Measurements from ENCODE around the gene FAM156A.

GRCh38 chrX:53001958-53002357 lies 43.6 kb upstream of the FAM156A start:
- TF ChIP-seq EZH2 (IDR thresholded peaks at IDR 0.05; ENCODE audit: borderline replicate concordance, low read depth, low read length, severe bottlenecking): no peak
- TF ChIP-seq, protein P1, sequence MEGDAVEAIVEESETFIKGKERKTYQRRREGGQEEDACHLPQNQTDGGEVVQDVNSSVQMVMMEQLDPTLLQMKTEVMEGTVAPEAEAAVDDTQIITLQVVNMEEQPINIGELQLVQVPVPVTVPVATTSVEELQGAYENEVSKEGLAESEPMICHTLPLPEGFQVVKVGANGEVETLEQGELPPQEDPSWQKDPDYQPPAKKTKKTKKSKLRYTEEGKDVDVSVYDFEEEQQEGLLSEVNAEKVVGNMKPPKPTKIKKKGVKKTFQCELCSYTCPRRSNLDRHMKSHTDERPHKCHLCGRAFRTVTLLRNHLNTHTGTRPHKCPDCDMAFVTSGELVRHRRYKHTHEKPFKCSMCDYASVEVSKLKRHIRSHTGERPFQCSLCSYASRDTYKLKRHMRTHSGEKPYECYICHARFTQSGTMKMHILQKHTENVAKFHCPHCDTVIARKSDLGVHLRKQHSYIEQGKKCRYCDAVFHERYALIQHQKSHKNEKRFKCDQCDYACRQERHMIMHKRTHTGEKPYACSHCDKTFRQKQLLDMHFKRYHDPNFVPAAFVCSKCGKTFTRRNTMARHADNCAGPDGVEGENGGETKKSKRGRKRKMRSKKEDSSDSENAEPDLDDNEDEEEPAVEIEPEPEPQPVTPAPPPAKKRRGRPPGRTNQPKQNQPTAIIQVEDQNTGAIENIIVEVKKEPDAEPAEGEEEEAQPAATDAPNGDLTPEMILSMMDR (IDR thresholded peaks at IDR 0.05; ENCODE audit: extremely low read depth in 1 of 2, insufficient read depth in 1 of 2, low read depth in 1 of 2, low read length in 2 of 2): no peak
